HepG2 (cell line): Measurements from ENCODE around the gene NEDD4. TPM values are rescaled to one million over a fixed set of nuclear protein-coding genes. Genes with fewer than 3 reads are reported as not detected.

ENCODE experiments used
- BORCS8-MEF2B ChIP-seq: sonication (generic); formaldehyde crosslinking; IDR thresholded peaks from 2 replicates; pipeline ENCODE4 v1.8.0; 2022; ENCODE audit warnings: mild to moderate bottlenecking, missing genetic modification reagents
- CHD4 ChIP-seq: fragments of 200-600 bp; sonication (generic); IDR thresholded peaks from 2 replicates; pipeline ENCODE4 v1.7.0; 2017; ENCODE audit warnings: mild to moderate bottlenecking, low read length, borderline replicate concordance
- HMGA1 ChIP-seq: sonication (generic); formaldehyde crosslinking; conservative IDR thresholded peaks from 2 replicates; pipeline ENCODE4 v1.4.0; 2020; ENCODE audit warnings: missing genetic modification reagents
- MTA1 ChIP-seq: sonication (generic); formaldehyde crosslinking; IDR thresholded peaks from 2 replicates; pipeline ENCODE4 v1.4.0; 2020; ENCODE audit warnings: missing genetic modification reagents, mild to moderate bottlenecking, borderline replicate concordance
- NFE2 ChIP-seq: sonication (generic); formaldehyde crosslinking; IDR thresholded peaks from 2 replicates; pipeline ENCODE4 v1.4.0; 2020; ENCODE audit warnings: missing genetic modification reagents
- RFXAP ChIP-seq: sonication (generic); formaldehyde crosslinking; IDR thresholded peaks from 2 replicates; pipeline ENCODE4 v1.4.0; 2020; ENCODE audit warnings: missing genetic modification reagents, borderline replicate concordance
- SMARCE1 ChIP-seq: fragments of 450-650 bp; IDR thresholded peaks from 2 replicates; pipeline ENCODE4 v1.6.1; 2017; ENCODE audit warnings: borderline replicate concordance
- SP2 ChIP-seq: sonication (generic); formaldehyde crosslinking; IDR thresholded peaks from 2 replicates; pipeline ENCODE4 v1.5.1; 2020; ENCODE audit warnings: mild to moderate bottlenecking, missing genetic modification reagents
- YEATS2 ChIP-seq: sonication (generic); formaldehyde crosslinking; IDR thresholded peaks from 2 replicates; pipeline ENCODE4 v1.4.0; 2020; ENCODE audit warnings: missing genetic modification reagents, borderline replicate concordance
- ZNF205 ChIP-seq: IDR thresholded peaks from 2 replicates; pipeline ENCODE4 v1.6.1; 2018; ENCODE audit warnings: missing biosample characterization, missing genetic modification reagents
- ZNF546 ChIP-seq: sonication (generic); formaldehyde crosslinking; conservative IDR thresholded peaks from 2 replicates; pipeline ENCODE4 v1.8.1; 2023; ENCODE audit warnings: mild to moderate bottlenecking, missing genetic modification reagents
- ZNF547 ChIP-seq: sonication (generic); formaldehyde crosslinking; IDR thresholded peaks from 2 replicates; pipeline ENCODE4 v1.5.1; 2020; ENCODE audit warnings: mild to moderate bottlenecking, missing genetic modification reagents
- ZNF629 ChIP-seq: sonication (generic); formaldehyde crosslinking; conservative IDR thresholded peaks from 2 replicates; pipeline ENCODE4 v1.5.0; 2020; ENCODE audit warnings: missing genetic modification reagents
- ZNF75D ChIP-seq: sonication (generic); formaldehyde crosslinking; IDR thresholded peaks from 2 replicates; pipeline ENCODE4 v1.8.1; 2023; ENCODE audit warnings: missing genetic modification reagents, mild to moderate bottlenecking, borderline replicate concordance
- ZNF839 ChIP-seq: sonication (generic); formaldehyde crosslinking; IDR thresholded peaks from 2 replicates; pipeline ENCODE4 v1.4.0; 2020; ENCODE audit warnings: missing genetic modification reagents, mild to moderate bottlenecking, borderline replicate concordance
- ZSCAN12 ChIP-seq: sonication (generic); formaldehyde crosslinking; IDR thresholded peaks from 2 replicates; pipeline ENCODE4 v1.9.0; 2021; ENCODE audit warnings: mild to moderate bottlenecking, missing genetic modification reagents
- ZSCAN25 ChIP-seq: sonication (generic); formaldehyde crosslinking; IDR thresholded peaks from 2 replicates; pipeline ENCODE4 v1.8.0; 2022; ENCODE audit warnings: mild to moderate bottlenecking, missing genetic modification reagents
- polyA plus RNA-seq, 8 experiments: library from polyadenylated mRNA; depleted of rRNA in 3 of 8; stranded (reverse) in 7 of 8; unstranded in 1 of 8; fragments of >200 nt; fragmentation: Illumina TruSeq in 4 of 8; extraction: Trizol in 4 of 8; gene quantifications; 2 replicates each; pipeline versions ENCODE4 v1.2.1 to v1.2.3, GENCODE V29; 2011 to 2016; ENCODE audit warnings: low read depth in 4 of 8, missing spikeins in 1 of 8, mixed read lengths in 1 of 8; ENCODE audit not compliant: insufficient read depth in 1 of 8
- total RNA-seq, 5 experiments: library from RNA; depleted of rRNA; stranded (reverse); fragments of >200 nt; fragmentation: Illumina TruSeq; extraction: Trizol; gene quantifications; 2 replicates each; pipeline ENCODE4 v1.2.3, GENCODE V29; 2016; ENCODE audit warnings: low read depth in 1 of 5
- TF ChIP-seq, protein P1 (sequence below): sonication (generic); formaldehyde crosslinking; IDR thresholded peaks from 2 replicates; pipeline ENCODE4 v1.4.0; 2020; ENCODE audit warnings: mild to moderate bottlenecking, missing genetic modification reagents, borderline replicate concordance
- TF ChIP-seq, protein P2 (sequence below): IDR thresholded peaks from 2 replicates; pipeline ENCODE4 v1.6.1; 2016; ENCODE audit warnings: control low read depth
- TF ChIP-seq, protein P3 (sequence below): IDR thresholded peaks from 2 replicates; pipeline ENCODE4 v1.6.1; 2012; ENCODE audit warnings: low read depth, low read length, improper control_type of control experiment
- TF ChIP-seq, protein P4 (sequence below): sonication (generic); formaldehyde crosslinking; IDR thresholded peaks from 2 replicates; pipeline ENCODE4 v1.9.0; 2021; ENCODE audit warnings: missing genetic modification reagents, borderline replicate concordance

The NEDD4 gene
- total and polyA plus RNA-seq, 2 of the 13 experiments (the other 11 are each of a cell fraction or from before 2014, with no cell fraction given): 10.4 to 13.0 TPM

DNA sequence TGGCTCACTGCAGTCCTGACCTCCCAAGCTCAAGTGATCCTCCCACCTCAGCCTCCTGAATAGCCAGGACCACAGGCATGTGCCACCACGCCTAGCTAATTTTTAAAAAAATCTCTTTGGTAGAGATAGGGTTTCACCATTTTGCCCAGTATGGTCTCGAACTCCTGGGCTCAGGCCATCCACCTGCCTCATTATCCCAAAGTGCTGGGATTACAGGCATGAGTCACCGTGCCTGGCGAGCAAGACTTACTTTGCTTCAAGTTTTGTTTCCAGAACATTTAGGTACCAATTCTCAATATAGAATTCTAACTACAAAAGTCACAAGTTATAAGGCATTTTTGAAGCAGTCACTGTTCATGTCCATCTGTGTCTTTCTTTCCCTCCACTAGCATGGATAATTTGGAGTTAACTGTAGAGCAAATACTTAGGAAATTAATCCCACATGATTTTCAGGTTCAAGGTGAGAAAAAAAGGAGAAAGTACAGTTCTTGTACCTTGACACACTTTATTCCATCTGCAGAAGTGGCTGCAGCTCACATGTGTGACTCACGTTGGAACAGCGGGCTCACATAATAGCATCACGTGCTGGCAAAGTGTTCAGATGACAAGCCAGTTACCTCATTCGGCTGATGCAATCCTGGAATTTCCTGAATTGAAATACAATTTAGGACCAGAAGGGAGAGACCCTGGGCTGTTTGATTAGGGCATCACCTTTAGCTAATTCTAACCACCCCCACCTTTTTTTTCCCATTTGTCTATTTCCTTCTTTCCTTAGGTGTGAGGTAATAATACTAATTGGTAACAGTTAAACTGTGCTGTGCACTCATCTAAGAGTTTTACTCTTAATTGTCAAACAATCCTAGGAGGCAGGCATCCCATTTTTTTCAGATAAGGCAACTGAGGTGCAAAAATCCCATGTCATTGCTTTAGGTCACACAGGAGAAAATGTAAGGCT lies 46.9 kb upstream of the NEDD4 start (continued):
- TF ChIP-seq, protein P1, sequence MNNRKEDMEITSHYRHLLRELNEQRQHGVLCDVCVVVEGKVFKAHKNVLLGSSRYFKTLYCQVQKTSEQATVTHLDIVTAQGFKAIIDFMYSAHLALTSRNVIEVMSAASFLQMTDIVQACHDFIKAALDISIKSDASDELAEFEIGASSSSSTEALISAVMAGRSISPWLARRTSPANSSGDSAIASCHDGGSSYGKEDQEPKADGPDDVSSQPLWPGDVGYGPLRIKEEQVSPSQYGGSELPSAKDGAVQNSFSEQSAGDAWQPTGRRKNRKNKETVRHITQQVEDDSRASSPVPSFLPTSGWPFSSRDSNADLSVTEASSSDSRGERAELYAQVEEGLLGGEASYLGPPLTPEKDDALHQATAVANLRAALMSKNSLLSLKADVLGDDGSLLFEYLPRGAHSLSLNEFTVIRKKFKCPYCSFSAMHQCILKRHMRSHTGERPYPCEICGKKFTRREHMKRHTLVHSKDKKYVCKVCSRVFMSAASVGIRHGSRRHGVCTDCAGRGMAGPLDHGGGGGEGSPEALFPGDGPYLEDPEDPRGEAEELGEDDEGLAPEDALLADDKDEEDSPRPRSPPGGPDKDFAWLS (CRISPR knock-in tag): no peak
- no peak for TF ChIP-seq ZNF629 (CRISPR knock-in tag)
- TF ChIP-seq ZNF547: no peak
- no peak for TF ChIP-seq ZNF839 (CRISPR knock-in tag)
- TF ChIP-seq YEATS2 (CRISPR knock-in tag): peak; percentile 49; the same call in 1 of the 2 replicates
- TF ChIP-seq MTA1 (CRISPR knock-in tag): no peak
- no peak for TF ChIP-seq SMARCE1
- TF ChIP-seq HMGA1 (CRISPR knock-in tag): no peak
- TF ChIP-seq ZSCAN25 (CRISPR knock-in tag): peak; percentile 32; the same call in 1 of the 2 replicates
- no peak for TF ChIP-seq ZNF205 (CRISPR knock-in tag)
- TF ChIP-seq ZNF546 (CRISPR knock-in tag): no peak
- no peak for TF ChIP-seq CHD4
- TF ChIP-seq BORCS8-MEF2B (CRISPR knock-in tag): 0 out of 2 replicates have a peak, but pooled peaks have one; percentile 38
- TF ChIP-seq, protein P2, sequence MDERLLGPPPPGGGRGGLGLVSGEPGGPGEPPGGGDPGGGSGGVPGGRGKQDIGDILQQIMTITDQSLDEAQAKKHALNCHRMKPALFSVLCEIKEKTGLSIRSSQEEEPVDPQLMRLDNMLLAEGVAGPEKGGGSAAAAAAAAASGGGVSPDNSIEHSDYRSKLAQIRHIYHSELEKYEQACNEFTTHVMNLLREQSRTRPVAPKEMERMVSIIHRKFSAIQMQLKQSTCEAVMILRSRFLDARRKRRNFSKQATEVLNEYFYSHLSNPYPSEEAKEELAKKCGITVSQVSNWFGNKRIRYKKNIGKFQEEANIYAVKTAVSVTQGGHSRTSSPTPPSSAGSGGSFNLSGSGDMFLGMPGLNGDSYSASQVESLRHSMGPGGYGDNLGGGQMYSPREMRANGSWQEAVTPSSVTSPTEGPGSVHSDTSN (CRISPR knock-in tag): no peak
- no peak for TF ChIP-seq SP2 (CRISPR knock-in tag)
- TF ChIP-seq RFXAP (CRISPR knock-in tag): no peak
- TF ChIP-seq ZNF75D (CRISPR knock-in tag): no peak
- TF ChIP-seq, protein P3, sequence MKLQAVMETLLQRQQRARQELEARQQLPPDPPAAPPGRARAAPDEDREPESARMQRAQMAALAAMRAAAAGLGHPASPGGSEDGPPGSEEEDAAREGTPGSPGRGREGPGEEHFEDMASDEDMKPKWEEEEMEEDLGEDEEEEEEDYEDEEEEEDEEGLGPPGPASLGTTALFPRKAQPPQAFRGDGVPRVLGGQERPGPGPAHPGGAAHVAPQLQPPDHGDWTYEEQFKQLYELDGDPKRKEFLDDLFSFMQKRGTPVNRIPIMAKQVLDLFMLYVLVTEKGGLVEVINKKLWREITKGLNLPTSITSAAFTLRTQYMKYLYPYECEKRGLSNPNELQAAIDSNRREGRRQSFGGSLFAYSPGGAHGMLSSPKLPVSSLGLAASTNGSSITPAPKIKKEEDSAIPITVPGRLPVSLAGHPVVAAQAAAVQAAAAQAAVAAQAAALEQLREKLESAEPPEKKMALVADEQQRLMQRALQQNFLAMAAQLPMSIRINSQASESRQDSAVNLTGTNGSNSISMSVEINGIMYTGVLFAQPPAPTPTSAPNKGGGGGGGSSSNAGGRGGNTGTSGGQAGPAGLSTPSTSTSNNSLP: peak; percentile 71
- TF ChIP-seq ZSCAN12 (CRISPR knock-in tag): no peak
- TF ChIP-seq, protein P4, sequence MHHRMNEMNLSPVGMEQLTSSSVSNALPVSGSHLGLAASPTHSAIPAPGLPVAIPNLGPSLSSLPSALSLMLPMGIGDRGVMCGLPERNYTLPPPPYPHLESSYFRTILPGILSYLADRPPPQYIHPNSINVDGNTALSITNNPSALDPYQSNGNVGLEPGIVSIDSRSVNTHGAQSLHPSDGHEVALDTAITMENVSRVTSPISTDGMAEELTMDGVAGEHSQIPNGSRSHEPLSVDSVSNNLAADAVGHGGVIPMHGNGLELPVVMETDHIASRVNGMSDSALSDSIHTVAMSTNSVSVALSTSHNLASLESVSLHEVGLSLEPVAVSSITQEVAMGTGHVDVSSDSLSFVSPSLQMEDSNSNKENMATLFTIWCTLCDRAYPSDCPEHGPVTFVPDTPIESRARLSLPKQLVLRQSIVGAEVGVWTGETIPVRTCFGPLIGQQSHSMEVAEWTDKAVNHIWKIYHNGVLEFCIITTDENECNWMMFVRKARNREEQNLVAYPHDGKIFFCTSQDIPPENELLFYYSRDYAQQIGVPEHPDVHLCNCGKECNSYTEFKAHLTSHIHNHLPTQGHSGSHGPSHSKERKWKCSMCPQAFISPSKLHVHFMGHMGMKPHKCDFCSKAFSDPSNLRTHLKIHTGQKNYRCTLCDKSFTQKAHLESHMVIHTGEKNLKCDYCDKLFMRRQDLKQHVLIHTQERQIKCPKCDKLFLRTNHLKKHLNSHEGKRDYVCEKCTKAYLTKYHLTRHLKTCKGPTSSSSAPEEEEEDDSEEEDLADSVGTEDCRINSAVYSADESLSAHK (CRISPR knock-in tag): no peak
- TF ChIP-seq NFE2 (CRISPR knock-in tag): no peak
